HK-2 (cell line): ENCODE measurements around the gene CPT2.

Experiments
- DNase-seq: peaks from one replicate; pipeline ENCODE4 v3.0.0-alpha.2; 2018; ENCODE audit not compliant: unreplicated experiment

Gene CPT2

DNA sequence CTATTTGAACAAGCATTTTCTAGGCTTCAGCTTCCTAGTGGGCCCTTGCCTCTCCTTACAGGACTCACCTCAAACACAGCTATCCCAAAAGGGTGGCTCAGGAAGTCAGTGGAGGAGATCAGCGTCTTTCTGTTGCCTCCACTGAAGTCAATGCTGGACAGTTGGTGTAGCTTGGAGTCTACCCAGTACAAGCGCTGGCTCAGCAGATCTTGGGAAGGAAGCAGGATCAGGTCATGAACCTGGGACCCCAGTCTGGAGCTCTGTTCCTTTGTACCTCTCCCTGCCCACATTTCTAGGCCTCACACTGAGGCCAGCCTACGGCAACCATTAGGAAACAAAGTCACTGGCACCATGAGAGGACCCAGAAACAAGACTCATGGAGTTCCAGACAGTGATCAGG, 65.4 kb downstream of the CPT2 start:
- DNase-seq: no peak
